Measurements from ENCODE around the gene PPARA. TPM values are rescaled to one million over a fixed set of nuclear protein-coding genes. Genes with fewer than 3 reads are reported as not detected.

Gene PPARA
- total RNA-seq, 8 experiments from 2014 or later, result 0.38 to 15.1 (median 4.5) TPM

GRCh38 chr22:46107753-46108563 is 42.4 kb upstream of the PPARA start:
- peaks cover 10 to 16% of the 10 kb centered on the region in 2 donors for H3K4me1 ChIP-seq (replicated peaks in 1 of 2)
- H3K4me3 ChIP-seq, result no peak overlapping the region
- 60 to 100% (median 80%) methylated on average over 1 to 2 of the region's 22 CpGs; no CpG with 5 or more reads in 6 of the 10 experiments for WGBS, 10 experiments
- ATAC-seq (replicated peaks in 6 of 8), result peak in 2 of 8 experiments; percentile 1 to 2
- in situ Hi-C loops (cut with MboI; ENCODE audit: low pct_unique_long_range_greater_than_20kb in 2 of 9, low sequenced_read_pairs in 9 of 9, unreplicated experiment in 9 of 9), result loop anchor here in 5 of 9 experiments (10.0 to 25.0 kb wide), 4 partner anchors 96 to 454 kb away; partner anchors contain the start of gene CELSR1 (in 1 of the 5)
- no peak overlapping the region for H3K27ac ChIP-seq

- Histone ChIP-seq H3K4me3 (no peak overlapping the region), H3K27ac (no peak overlapping the region), H3K4me1 (replicated peaks in 1 of 2) (peaks cover 10 to 16% of the 10 kb centered on the region in 2 donors)
- peak in 3 of 8 experiments; percentile 4 to 17 (median 10) for ATAC-seq (replicated peaks in 6 of 8)
- in situ Hi-C loops (cut with MboI; ENCODE audit: low pct_unique_long_range_greater_than_20kb in 2 of 9, low sequenced_read_pairs in 9 of 9, unreplicated experiment in 9 of 9), result loop anchor here in 5 of 9 experiments (10.0 to 25.0 kb wide), 4 partner anchors 97 to 453 kb away; partner anchors contain the start of gene CELSR1 (in 1 of the 5)
- WGBS, 10 experiments, result 33 to 83% (median 79%) methylated on average over 1 to 6 of the region's 20 CpGs; no CpG with 5 or more reads in 7 of the 10 experiments
Observed at GRCh38 chr22:46108564-46109473, 41.5 kb upstream of the PPARA start.

- Histone ChIP-seq H3K27ac (no peak overlapping the region), H3K4me1 (replicated peaks in 1 of 2) (peaks cover 10 to 16% of the 10 kb centered on the region in 2 donors), H3K4me3 (no peak overlapping the region)
- in situ Hi-C loops (cut with MboI; ENCODE audit: low pct_unique_long_range_greater_than_20kb in 2 of 9, low sequenced_read_pairs in 9 of 9, unreplicated experiment in 9 of 9), result loop anchor here in 8 of 9 experiments (10.0 to 25.0 kb wide), 6 partner anchors 95 to 453 kb away; partner anchors contain the start of gene CELSR1 (in 1 of the 8)
- peak in 1 of 8 experiments; percentile 0 for ATAC-seq (replicated peaks in 6 of 8)
- WGBS, 10 experiments, result 74 to 100% (median 87%) methylated on average over 1 to 6 of the region's 13 CpGs; no CpG with 5 or more reads in 7 of the 10 experiments
Observed at GRCh38 chr22:46109474-46110003, 40.8 kb upstream of the PPARA start.

GRCh38 chr22:46110215-46110614 is 40.1 kb upstream of the PPARA start:
- Histone ChIP-seq H3K27ac (no peak overlapping the region), H3K4me3 (no peak overlapping the region), H3K4me1 (replicated peaks in 1 of 2) (peaks cover 10 to 16% of the 10 kb centered on the region in 2 donors)
- WGBS, 10 experiments, result 90% methylated on average over 4 of the region's 9 CpGs; no CpG with 5 or more reads in 9 of the 10 experiments
- peak; percentile 3 to 45 (median 15) for ATAC-seq (replicated peaks in 6 of 8)
- in situ Hi-C loops (cut with MboI; ENCODE audit: low pct_unique_long_range_greater_than_20kb in 2 of 9, low sequenced_read_pairs in 9 of 9, unreplicated experiment in 9 of 9), result loop anchor here in 7 of 9 experiments (10.0 to 25.0 kb wide), 6 partner anchors 95 to 452 kb away; partner anchors contain the start of gene CELSR1 (in 1 of the 7)

- Histone ChIP-seq H3K27ac (peak overlapping the region in 1 of 2 donors; percentile 1), H3K4me3 (no peak overlapping the region), H3K4me1 (replicated peaks in 1 of 2) (peaks cover 10 to 16% of the 10 kb centered on the region in 2 donors)
- in situ Hi-C loops (cut with MboI; ENCODE audit: low pct_unique_long_range_greater_than_20kb in 2 of 9, low sequenced_read_pairs in 9 of 9, unreplicated experiment in 9 of 9), result loop anchor here in 7 of 9 experiments (10.0 to 25.0 kb wide), 6 partner anchors 97 to 451 kb away; partner anchors contain the start of gene CELSR1 (in 1 of the 7)
- 54 to 100% (median 100%) methylated on average over 1 to 5 of the region's 20 CpGs; no CpG with 5 or more reads in 7 of the 10 experiments for WGBS, 10 experiments
- peak in 5 of 8 experiments; percentile 53 to 76 (median 71) for ATAC-seq (replicated peaks in 6 of 8)
Observed at GRCh38 chr22:46111645-46112306, 38.5 kb upstream of the PPARA start.

GRCh38 chr22:46112405-46112804 is 37.9 kb upstream of the PPARA start:
- no peak overlapping the region for H3K4me3 ChIP-seq
- in situ Hi-C loops (cut with MboI; ENCODE audit: low pct_unique_long_range_greater_than_20kb in 2 of 9, low sequenced_read_pairs in 9 of 9, unreplicated experiment in 9 of 9), result loop anchor here in 7 of 9 experiments (10.0 to 25.0 kb wide), 6 partner anchors 98 to 450 kb away; partner anchors contain the start of gene CELSR1 (in 1 of the 7)
- H3K27ac ChIP-seq, result peak overlapping the region in 1 of 2 donors; percentile 1
- no peak for ATAC-seq (replicated peaks in 6 of 8)
- WGBS, 10 experiments, result 75 to 86% methylated on average over 6 to 9 of the region's 20 CpGs; no CpG with 5 or more reads in 8 of the 10 experiments
- H3K4me1 ChIP-seq (replicated peaks in 1 of 2), result peaks cover 10 to 12% of the 10 kb centered on the region in 2 donors

- H3K4me1 ChIP-seq (replicated peaks in 1 of 2), result peaks cover 10 to 12% of the 10 kb centered on the region in 2 donors
- 80% methylated on average over 1 of the region's 25 CpGs; no CpG with 5 or more reads in 9 of the 10 experiments for WGBS, 10 experiments
Observed at GRCh38 chr22:46113110-46113909, 37.0 kb upstream of the PPARA start.

GRCh38 chr22:46113910-46114517 is 36.3 kb upstream of the PPARA start:
- in situ Hi-C loops (cut with MboI; ENCODE audit: low pct_unique_long_range_greater_than_20kb in 2 of 9, low sequenced_read_pairs in 9 of 9, unreplicated experiment in 9 of 9), result loop anchor here in 7 of 9 experiments (10.0 to 25.0 kb wide), 6 partner anchors 99 to 448 kb away; partner anchors contain the start of gene CELSR1 (in 1 of the 7)
- 64 to 100% (median 78%) methylated on average over 1 to 7 of the region's 21 CpGs; no CpG with 5 or more reads in 6 of the 10 experiments for WGBS, 10 experiments
- Histone ChIP-seq H3K4me1 (replicated peaks in 1 of 2) (peaks cover 10 to 12% of the 10 kb centered on the region in 2 donors), H3K4me3 (no peak overlapping the region), H3K27ac (no peak overlapping the region)
- no peak for ATAC-seq (replicated peaks in 6 of 8)

More at GRCh38 chr22:46113110-46113909, 37.0 kb upstream of the PPARA start:
- ATAC-seq (replicated peaks in 6 of 8), result no peak
- in situ Hi-C loops (cut with MboI; ENCODE audit: low pct_unique_long_range_greater_than_20kb in 2 of 9, low sequenced_read_pairs in 9 of 9, unreplicated experiment in 9 of 9), result loop anchor here in 7 of 9 experiments (10.0 to 25.0 kb wide), 6 partner anchors 99 to 449 kb away; partner anchors contain the start of gene CELSR1 (in 1 of the 7)
- H3K4me3 ChIP-seq, result no peak overlapping the region
- no peak overlapping the region for H3K27ac ChIP-seq

GRCh38 chr22:46114518-46115387 is 35.6 kb upstream of the PPARA start:
- WGBS, 10 experiments, result 40 to 80% (median 70%) methylated on average over 1 to 3 of the region's 15 CpGs; no CpG with 5 or more reads in 7 of the 10 experiments
- no peak overlapping the region for H3K27ac ChIP-seq
- H3K4me3 ChIP-seq, result no peak overlapping the region
- peak in 1 of 8 experiments; percentile 1 for ATAC-seq (replicated peaks in 6 of 8)
- in situ Hi-C loops (cut with MboI; ENCODE audit: low pct_unique_long_range_greater_than_20kb in 2 of 9, low sequenced_read_pairs in 9 of 9, unreplicated experiment in 9 of 9), result loop anchor here in 7 of 9 experiments (10.0 to 25.0 kb wide), 6 partner anchors 100 to 448 kb away; partner anchors contain the start of gene CELSR1 (in 1 of the 7)
- peaks cover 10 to 12% of the 10 kb centered on the region in 2 donors for H3K4me1 ChIP-seq (replicated peaks in 1 of 2)

GRCh38 chr22:46115388-46115678 is 35.0 kb upstream of the PPARA start:
- in situ Hi-C loops (cut with MboI; ENCODE audit: low pct_unique_long_range_greater_than_20kb in 2 of 9, low sequenced_read_pairs in 9 of 9, unreplicated experiment in 9 of 9), result loop anchor here in 7 of 9 experiments (10.0 to 25.0 kb wide), 6 partner anchors 101 to 447 kb away; partner anchors contain the start of gene CELSR1 (in 1 of the 7)
- no peak for ATAC-seq (replicated peaks in 6 of 8)
- Histone ChIP-seq H3K27ac (no peak overlapping the region), H3K4me3 (no peak overlapping the region), H3K4me1 (replicated peaks in 1 of 2) (peaks cover 10 to 14% of the 10 kb centered on the region in 2 donors)
- 40 to 100% methylated on average over 1 of the region's 4 CpGs; no CpG with 5 or more reads in 8 of the 10 experiments for WGBS, 10 experiments
